GM10248 (cell line): ENCODE data around the gene FAM216B.

Source experiments
- CTCF ChIA-PET: fragments of 300-600 bp; sonication (Branson Sonifier 250); formaldehyde crosslinking; extraction: SDS; loops from one replicate; lab custom pipeline; 2021; ENCODE audit warnings: antibody characterized with exemption; lab: Yijun Ruan, JAX
- POLR2A ChIA-PET: fragments of 350-650 bp; sonication (Branson Sonifier 250); formaldehyde crosslinking; extraction: SDS; loops from one replicate; lab custom pipeline; 2020; ENCODE audit warnings: antibody characterized with exemption; lab: Yijun Ruan, JAX
- DNase-seq: peaks from one replicate; pipeline ENCODE4 v3.0.0; 2012; ENCODE audit errors: extremely low spot score
- CTCF ChIP-seq: IDR thresholded peaks from 2 replicates; pipeline ENCODE4 v1.5.1; 2012; ENCODE audit warnings: mild to moderate bottlenecking, low read depth; ENCODE audit errors: extremely low read depth, missing control alignments, control extremely low read depth

Gene FAM216B

GRCh38 chr13:42834946-42835345 lies 53.6 kb downstream of the FAM216B start:
- CTCF ChIA-PET = interaction anchor here (0.9 to 1.0 kb wide), 2 partner anchors 11 to 15 kb away, joined by 3 read pairs; no protein-coding TSS in a partner anchor
- no peak for DNase-seq
- no peak for TF ChIP-seq CTCF
- POLR2A ChIA-PET = no interaction called here

GRCh38 chr13:42836930-42837690 lies 55.7 kb downstream of the FAM216B start:
- TF ChIP-seq CTCF = peak; percentile 16
- CTCF ChIA-PET = interaction anchor here (1.2 to 1.8 kb wide), 4 partner anchors 12 to 39 kb away, joined by 3 to 4 read pairs (median 4); no protein-coding TSS in a partner anchor
- no peak for DNase-seq
- POLR2A ChIA-PET = no interaction called here
